GM06990 (cell line): ENCODE measurements around the gene CARD19.
A peak's percentile ranks its signal among the peaks of the same experiment; 100 is the strongest.

ENCODE experiments used
- DNase-seq: peaks from one replicate; pipeline ENCODE4 v3.0.0-alpha.2; 2011; ENCODE audit not compliant: insufficient read length; ENCODE audit errors: extremely low read depth
- H3K27me3 ChIP-seq: replicated peaks from 2 replicates; pipeline ENCODE4 v1.6.0; 2011; ENCODE audit warnings: low read length; ENCODE audit not compliant: control insufficient read depth, insufficient read depth
- H3K36me3 ChIP-seq: 2 replicates; pipeline ENCODE4 v1.5.1; 2011; ENCODE audit warnings: low read length; ENCODE audit not compliant: control insufficient read depth, insufficient read depth
- H3K4me3 ChIP-seq: replicated peaks from 2 replicates; pipeline ENCODE4 v1.5.1; 2011; ENCODE audit warnings: low read depth, mild to moderate bottlenecking, control low read depth, low read length
- CTCF ChIP-seq: IDR thresholded peaks from 2 replicates; pipeline ENCODE4 v1.5.1; 2011; ENCODE audit warnings: low read length, control low read depth, mild to moderate bottlenecking, inconsistent platforms; ENCODE audit not compliant: insufficient read depth, poor library complexity, severe bottlenecking

Gene CARD19

GRCh38 chr9:93129286-93129685 lies 33.3 kb downstream of the CARD19 start:
- no peak for DNase-seq
- TF ChIP-seq CTCF: no peak
- Histone ChIP-seq H3K4me3 (no peak overlapping the region), H3K27me3 (no peaks in the 10 kb centered on the region), H3K36me3 (no peaks in the 10 kb centered on the region)

- TF ChIP-seq CTCF: no peak
- DNase-seq: no peak
Measured at GRCh38 chr9:93129691-93130500, 33.9 kb downstream of the CARD19 start.

GRCh38 chr9:93130861-93131481 lies 35.0 kb downstream of the CARD19 start:
- no peak for TF ChIP-seq CTCF
- DNase-seq: no peak
- no peaks in the 10 kb centered on the region for H3K27me3 ChIP-seq
- no peaks in the 10 kb centered on the region for H3K36me3 ChIP-seq
- no peak overlapping the region for H3K4me3 ChIP-seq

More at GRCh38 chr9:93129691-93130500, 33.9 kb downstream of the CARD19 start:
- Histone ChIP-seq H3K27me3 (no peaks in the 10 kb centered on the region), H3K36me3 (no peaks in the 10 kb centered on the region), H3K4me3 (no peak overlapping the region)

GRCh38 chr9:93131599-93132286 lies 35.7 kb downstream of the CARD19 start:
- H3K36me3 ChIP-seq: no peaks in the 10 kb centered on the region
- no peaks in the 10 kb centered on the region for H3K27me3 ChIP-seq
- no peak for TF ChIP-seq CTCF
- DNase-seq: no peak
- no peak overlapping the region for H3K4me3 ChIP-seq

- TF ChIP-seq CTCF: no peak
- H3K36me3 ChIP-seq: no peaks in the 10 kb centered on the region
- H3K4me3 ChIP-seq: peak overlapping the region; percentile 77
- no peaks in the 10 kb centered on the region for H3K27me3 ChIP-seq
- no peak for DNase-seq
Measured at GRCh38 chr9:93132287-93132927, 36.4 kb downstream of the CARD19 start.
